PC-3 (cell line): Measurements from ENCODE around the gene C22orf23. TPM values are rescaled to one million over a fixed set of nuclear protein-coding genes. Genes with fewer than 3 reads are reported as not detected.

ENCODE experiments used
- ATAC-seq: fragments of 200-7000 bp; cut with Tn5 transposase; 2 replicates; pipeline ENCODE4 v1.9.1; 2020; ENCODE audit warnings: mild to moderate bottlenecking, moderate library complexity
- BruUV-seq: library from RNA; stranded (reverse); fragments of 400-500 nt; replicated peaks from 2 replicates; lab custom pipeline; 2021; lab: Mats Ljungman, UMichigan
- CTCF ChIA-PET: fragments of 300-600 bp; sonication (Branson Sonifier 250); formaldehyde crosslinking; loops from one replicate; lab custom pipeline; 2022; ENCODE audit warnings: antibody characterized with exemption; lab: Charles Lee
- POLR2A ChIA-PET: fragments of 300-600 bp; sonication (Branson Sonifier 250); formaldehyde crosslinking; loops from one replicate; lab custom pipeline; 2022; ENCODE audit warnings: antibody characterized with exemption; ENCODE audit not compliant: unreplicated experiment; lab: Charles Lee
- DNase-seq: peaks from one replicate; pipeline ENCODE4 v3.0.0-alpha.2; 2015
- H2AFZ ChIP-seq: fragments of 300-600 bp; sonication (generic); 2 replicates; pipeline ENCODE4 v1.6.0; 2016; ENCODE audit warnings: antibody characterized with exemption, low read length
- H3F3A ChIP-seq: fragments of 300-600 bp; sonication (generic); one replicate; pipeline ENCODE4 v1.6.0; 2017; ENCODE audit warnings: antibody characterized with exemption, low read length, control low read depth, mild to moderate bottlenecking; ENCODE audit not compliant: unreplicated experiment
- H3K27ac ChIP-seq: fragments of 300-600 bp; sonication (generic); 2 replicates; pipeline ENCODE4 v1.5.1; 2016; ENCODE audit warnings: mild to moderate bottlenecking, low read length
- H3K27me3 ChIP-seq: fragments of 300-600 bp; sonication (generic); 2 replicates; pipeline ENCODE4 v1.6.1; 2016; ENCODE audit warnings: low read length, mixed read lengths
- H3K36me3 ChIP-seq: fragments of 300-600 bp; sonication (generic); 2 replicates; pipeline ENCODE4 v1.6.1; 2016; ENCODE audit warnings: low read depth, mixed run types, low read length, mixed read lengths
- H3K4me1 ChIP-seq: fragments of 300-600 bp; sonication (generic); 2 replicates; pipeline ENCODE4 v1.5.1; 2016; ENCODE audit warnings: low read length; ENCODE audit not compliant: insufficient read depth
- H3K4me2 ChIP-seq: fragments of 300-600 bp; sonication (generic); 2 replicates; pipeline ENCODE4 v1.6.0; 2016; ENCODE audit warnings: low read length
- H3K4me3 ChIP-seq: fragments of 300-600 bp; sonication (generic); 2 replicates; pipeline ENCODE4 v1.5.1; 2016; ENCODE audit warnings: mild to moderate bottlenecking, low read length, mixed read lengths
- H3K79me2 ChIP-seq: fragments of 300-600 bp; sonication (generic); 2 replicates; pipeline ENCODE4 v1.6.1; 2017; ENCODE audit warnings: low read length, mixed read lengths
- H3K9ac ChIP-seq: fragments of 300-600 bp; sonication (generic); 2 replicates; pipeline ENCODE4 v1.6.0; 2016; ENCODE audit warnings: mild to moderate bottlenecking, low read length
- H3K9me2 ChIP-seq: fragments of 300-600 bp; sonication (generic); replicated peaks from 2 replicates; pipeline ENCODE4 v1.6.1; 2016; ENCODE audit warnings: mixed run types, low read length, mixed read lengths
- H3K9me3 ChIP-seq: fragments of 300-600 bp; sonication (generic); 2 replicates; pipeline ENCODE4 v1.6.1; 2016; ENCODE audit warnings: low read length, mixed read lengths
- H4K20me1 ChIP-seq: fragments of 300-600 bp; sonication (generic); 2 replicates; pipeline ENCODE4 v1.6.1; 2016; ENCODE audit warnings: low read length, mixed read lengths
- EZH2 ChIP-seq: fragments of 300-600 bp; sonication (generic); IDR thresholded peaks from one replicate; pipeline ENCODE4 v1.6.1; 2017; ENCODE audit warnings: antibody characterized with exemption, mild to moderate bottlenecking, low read length; ENCODE audit not compliant: unreplicated experiment
- EZH2phosphoT487 ChIP-seq: fragments of 300-600 bp; sonication (generic); IDR thresholded peaks from 2 replicates; pipeline ENCODE4 v1.6.1; 2018; ENCODE audit warnings: mild to moderate bottlenecking, antibody characterized with exemption, low read length, borderline replicate concordance
- intact Hi-C: fragments of 100-400 bp; cut with micrococcal nuclease; formaldehyde crosslinking; loops from 2 replicates; pipeline ENCODE4 v1.9.0; 2023
- total RNA-seq: library from RNA; depleted of rRNA; stranded (reverse); fragments of >200 nt; gene quantifications from 2 replicates; pipeline ENCODE4 v1.2.3, GENCODE V29; 2014
- TF ChIP-seq, protein P1 (sequence below): fragments of 300-600 bp; sonication (generic); conservative IDR thresholded peaks from 2 replicates; pipeline ENCODE4 v1.5.1; 2017; ENCODE audit warnings: antibody characterized with exemption, low read depth, mild to moderate bottlenecking, low read length

C22orf23 gene
- total RNA-seq, 1 experiment from 2014 or later: 0.69 TPM

DNA sequence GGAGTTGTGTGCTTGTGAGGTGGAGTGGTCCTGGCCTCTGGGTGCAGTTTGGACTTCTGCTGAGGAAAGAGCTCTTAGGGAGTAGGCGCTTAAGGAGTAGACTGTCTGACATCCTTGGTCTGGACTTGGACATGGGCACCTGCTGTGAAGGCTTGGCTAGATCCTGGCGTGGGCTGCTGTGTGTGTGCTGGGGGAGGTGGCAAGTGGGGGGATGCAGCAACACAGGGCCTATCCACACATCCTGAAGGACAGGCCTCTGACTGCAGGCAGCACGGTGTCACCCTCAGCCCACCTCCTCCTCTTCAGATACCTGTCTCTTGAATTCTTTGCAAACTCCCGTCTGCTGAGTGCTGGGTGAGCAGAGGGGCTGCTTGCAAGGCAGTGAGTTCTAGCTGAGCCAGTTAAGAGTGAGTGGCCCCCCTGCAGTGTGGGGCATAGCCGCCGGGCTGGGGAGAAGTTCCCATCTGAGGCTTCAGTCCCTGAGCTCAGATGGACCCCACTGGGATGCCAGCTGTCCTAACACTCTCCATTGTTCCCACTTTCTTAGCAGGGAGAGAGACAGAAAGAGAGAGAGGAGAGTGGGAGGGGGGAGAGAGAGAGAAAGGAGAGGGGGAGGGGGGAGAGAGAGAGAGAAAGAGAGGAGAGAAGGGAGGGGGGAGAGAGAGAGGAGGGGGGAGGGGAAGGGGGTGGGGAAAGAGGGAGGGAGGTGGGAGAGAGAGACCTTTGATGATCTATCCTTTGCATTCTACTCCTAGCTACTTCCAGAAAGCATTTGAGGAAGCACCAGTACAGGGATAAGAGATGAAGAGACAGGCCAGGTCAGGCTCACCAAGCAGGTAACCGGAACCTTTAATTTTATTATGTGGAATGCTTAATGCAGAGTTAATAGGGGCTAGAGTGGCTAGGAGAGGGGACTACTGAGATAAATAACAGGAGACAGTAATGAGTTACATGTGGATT lies 18.4 kb upstream of the C22orf23 start:
- Histone ChIP-seq H3K9me3 (no peaks in the 10 kb centered on the region), H2AFZ (no peak overlapping the region), H3K9me2 (no peaks in the 10 kb centered on the region), H3K4me1 (no peaks in the 10 kb centered on the region), H3K4me2 (no peak overlapping the region), H3K4me3 (no peak overlapping the region), H3K36me3 (peaks cover 5% of the 10 kb centered on the region), H3K79me2 (no peaks in the 10 kb centered on the region), H3K27ac (no peak overlapping the region), H4K20me1 (no peaks in the 10 kb centered on the region), H3K9ac (no peak overlapping the region), H3F3A (no peaks in the 10 kb centered on the region), H3K27me3 (no peaks in the 10 kb centered on the region)
- CTCF ChIA-PET: no interaction called here
- intact Hi-C loops: no loop called here
- POLR2A ChIA-PET: no interaction called here
- no peak for ATAC-seq
- TF ChIP-seq, protein P1, sequence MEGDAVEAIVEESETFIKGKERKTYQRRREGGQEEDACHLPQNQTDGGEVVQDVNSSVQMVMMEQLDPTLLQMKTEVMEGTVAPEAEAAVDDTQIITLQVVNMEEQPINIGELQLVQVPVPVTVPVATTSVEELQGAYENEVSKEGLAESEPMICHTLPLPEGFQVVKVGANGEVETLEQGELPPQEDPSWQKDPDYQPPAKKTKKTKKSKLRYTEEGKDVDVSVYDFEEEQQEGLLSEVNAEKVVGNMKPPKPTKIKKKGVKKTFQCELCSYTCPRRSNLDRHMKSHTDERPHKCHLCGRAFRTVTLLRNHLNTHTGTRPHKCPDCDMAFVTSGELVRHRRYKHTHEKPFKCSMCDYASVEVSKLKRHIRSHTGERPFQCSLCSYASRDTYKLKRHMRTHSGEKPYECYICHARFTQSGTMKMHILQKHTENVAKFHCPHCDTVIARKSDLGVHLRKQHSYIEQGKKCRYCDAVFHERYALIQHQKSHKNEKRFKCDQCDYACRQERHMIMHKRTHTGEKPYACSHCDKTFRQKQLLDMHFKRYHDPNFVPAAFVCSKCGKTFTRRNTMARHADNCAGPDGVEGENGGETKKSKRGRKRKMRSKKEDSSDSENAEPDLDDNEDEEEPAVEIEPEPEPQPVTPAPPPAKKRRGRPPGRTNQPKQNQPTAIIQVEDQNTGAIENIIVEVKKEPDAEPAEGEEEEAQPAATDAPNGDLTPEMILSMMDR: no peak
- no peak for TF ChIP-seq EZH2
- no peak for TF ChIP-seq EZH2phosphoT487
- no peak for DNase-seq
- no TSS peak for BruUV-seq

DNA sequence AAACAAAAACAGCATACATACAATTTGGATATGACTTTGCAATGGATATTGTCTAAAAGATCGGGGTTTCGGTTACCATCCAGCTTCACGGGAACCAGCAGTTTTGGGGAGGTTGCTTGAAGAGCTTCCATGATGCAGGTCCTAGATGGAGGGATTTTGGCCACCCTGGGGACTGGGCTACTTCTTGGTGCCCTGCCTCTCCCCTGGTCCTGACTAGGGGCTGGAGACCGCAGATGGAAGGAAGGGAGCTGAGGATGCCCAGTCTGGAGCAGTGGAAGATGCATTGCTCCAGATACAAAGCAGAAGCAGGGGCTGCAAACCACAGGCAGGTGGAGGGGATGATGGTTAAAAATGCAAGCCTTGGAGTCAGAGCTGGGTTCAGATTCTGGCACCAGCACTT lies 17.5 kb upstream of the C22orf23 start:
- Histone ChIP-seq H3K9me3 (no peaks in the 10 kb centered on the region), H3K79me2 (no peaks in the 10 kb centered on the region), H4K20me1 (no peaks in the 10 kb centered on the region), H3K36me3 (peaks cover 8% of the 10 kb centered on the region), H3K9ac (no peak overlapping the region), H3F3A (no peaks in the 10 kb centered on the region), H3K27me3 (no peaks in the 10 kb centered on the region), H3K4me1 (no peaks in the 10 kb centered on the region), H3K9me2 (no peaks in the 10 kb centered on the region), H2AFZ (no peak overlapping the region), H3K4me3 (no peak overlapping the region), H3K27ac (no peak overlapping the region), H3K4me2 (no peak overlapping the region)
- intact Hi-C loops: no loop called here
- no TSS peak for BruUV-seq
- ATAC-seq (no peak), DNase-seq (no peak)
- TF ChIP-seq EZH2phosphoT487: no peak
- POLR2A ChIA-PET: no interaction called here
- CTCF ChIA-PET: no interaction called here

DNA sequence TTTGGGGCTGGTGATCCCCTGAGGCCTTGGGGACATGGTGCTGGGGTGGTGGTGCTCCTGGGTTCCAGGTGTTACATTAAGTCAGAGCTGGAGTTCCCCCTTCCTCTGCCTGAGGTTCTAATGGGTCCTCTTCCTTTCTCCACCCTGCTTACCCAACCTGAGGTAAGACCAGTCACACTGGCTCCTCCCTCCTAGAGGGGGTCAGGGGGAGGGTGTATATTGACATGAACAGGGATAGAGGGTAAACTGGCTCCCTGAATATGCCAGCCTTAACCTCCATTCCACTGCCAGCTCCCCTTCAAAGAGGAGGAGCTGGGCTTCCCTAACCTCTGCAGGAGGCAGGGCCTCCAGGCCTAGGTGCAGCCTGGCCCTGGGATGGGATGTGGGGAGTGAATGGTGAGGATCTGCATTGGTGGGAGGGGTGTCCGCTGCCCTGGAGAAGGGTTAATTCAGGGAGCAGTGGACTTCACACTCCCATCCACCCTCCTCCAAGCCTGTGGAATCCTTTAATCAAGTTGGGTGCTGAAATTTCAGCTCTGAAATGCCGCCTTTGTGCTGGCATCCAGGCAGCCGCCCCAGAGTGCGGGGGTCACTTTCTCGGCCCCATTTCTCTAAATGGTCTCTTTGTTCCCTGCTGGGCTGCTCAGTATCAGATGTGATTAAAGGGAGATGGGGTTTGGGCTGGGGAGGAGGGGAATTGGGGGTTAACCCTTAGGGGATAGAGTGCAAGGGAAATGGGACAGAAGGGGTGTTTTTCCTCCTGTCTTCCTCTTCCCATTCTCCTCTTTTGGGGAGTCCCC lies 15.3 kb upstream of the C22orf23 start:
- Histone ChIP-seq H3K79me2 (no peaks in the 10 kb centered on the region), H2AFZ (no peak overlapping the region), H3K4me3 (no peak overlapping the region), H3F3A (no peaks in the 10 kb centered on the region), H4K20me1 (no peaks in the 10 kb centered on the region), H3K9me2 (no peaks in the 10 kb centered on the region), H3K27me3 (no peaks in the 10 kb centered on the region), H3K9ac (no peak overlapping the region), H3K27ac (no peak overlapping the region), H3K36me3 (peaks cover 13% of the 10 kb centered on the region), H3K4me1 (no peaks in the 10 kb centered on the region), H3K4me2 (no peak overlapping the region), H3K9me3 (no peaks in the 10 kb centered on the region)
- POLR2A ChIA-PET: no interaction called here
- CTCF ChIA-PET: no interaction called here
- no peak for ATAC-seq
- no peak for DNase-seq
- intact Hi-C loops: no loop called here
- BruUV-seq: no TSS peak
- TF ChIP-seq, protein P1: no peak
- TF ChIP-seq EZH2phosphoT487 (no peak), EZH2 (no peak)
